ENCODE measurements around the gene LRRC2. TPM values are rescaled to one million over a fixed set of nuclear protein-coding genes. Genes with fewer than 3 reads are reported as not detected.
"Not testable (repeated sequence)": the region's sequence is repeated elsewhere in the genome, so short reads cannot be mapped to it uniquely, and the experiment has no call there.

The LRRC2 gene
- total and polyA plus RNA-seq, 7 experiments from 2014 or later, result 0.10 to 0.48 (median 0.32) TPM; not detected in 2

DNA sequence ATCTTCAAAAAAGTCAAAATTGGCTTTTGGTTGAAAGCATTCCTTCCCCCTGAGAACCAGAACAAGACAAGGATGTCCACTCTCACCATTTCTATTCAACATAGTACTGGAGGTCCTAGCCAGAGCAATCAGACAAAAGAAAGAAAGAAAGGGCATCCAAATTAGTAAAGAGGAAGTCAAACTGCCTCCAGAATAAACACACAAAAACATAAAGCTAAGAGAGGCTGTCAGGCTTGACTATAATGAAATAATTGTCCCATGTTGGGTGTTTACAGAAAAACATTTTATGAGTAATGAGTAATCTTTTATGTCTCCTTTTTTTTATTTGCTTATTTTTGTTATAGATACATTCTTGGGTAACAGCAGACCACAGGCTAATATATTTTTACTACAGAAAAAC lies 27.9 kb upstream of the LRRC2 start:
- Mint-ChIP-seq H3K4me1 (peaks cover 0 to 2% (median 0%) of the 10 kb centered on the region in 7 donors), H3K4me3 (no peak overlapping the region), H3K27ac (no peak overlapping the region), H3K36me3 (no peaks in the 10 kb centered on the region), H3K27me3 (peaks cover 0 to 20% (median 0%) of the 10 kb centered on the region in 5 donors), H3K9me3 (peaks cover 0 to 3% (median 0%) of the 10 kb centered on the region in 11 donors)
- ChIA-PET CTCF (interaction anchor here (0.7 kb wide), 1 partner anchor 736 kb away, joined by 3 read pairs; no protein-coding TSS in a partner anchor), POLR2A (no interaction called here)
- no peak overlapping the region for H3K27ac ChIP-seq (ENCODE audit: low read depth, low read length)
- no peaks in the 10 kb centered on the region for H3K27me3 ChIP-seq (ENCODE audit: control insufficient read depth in 2 of 2, insufficient read depth in 2 of 2, low read length in 2 of 2)
- intact Hi-C loops (cut with micrococcal nuclease), result no loop called here
- DNase-seq, result no peak
- no peaks in the 10 kb centered on the region for H3K36me3 ChIP-seq (ENCODE audit: control insufficient read depth in 2 of 3, insufficient read depth in 3 of 3, low read length in 3 of 3)
- no peak overlapping the region for H3K4me3 ChIP-seq (ENCODE audit: low read length)
- no peak for ATAC-seq
- H3K9me3 ChIP-seq (ENCODE audit: control insufficient read depth in 2 of 3, low read length in 3 of 3), result no peaks in the 10 kb centered on the region
- H3K4me1 ChIP-seq (ENCODE audit: control insufficient read depth in 2 of 2, insufficient read depth in 2 of 2, low read length in 2 of 2), result no peaks in the 10 kb centered on the region

- H3K4me1 ChIP-seq (ENCODE audit: control insufficient read depth in 2 of 2, insufficient read depth in 2 of 2, low read length in 2 of 2), result no peaks in the 10 kb centered on the region
- Mint-ChIP-seq H3K27me3 (peaks cover 0 to 22% (median 0%) of the 10 kb centered on the region in 5 donors), H3K4me3 (no peak overlapping the region), H3K27ac (no peak overlapping the region), H3K36me3 (no peaks in the 10 kb centered on the region), H3K9me3 (peaks cover 0 to 3% (median 0%) of the 10 kb centered on the region in 11 donors), H3K4me1 (peaks cover 0 to 2% (median 0%) of the 10 kb centered on the region in 7 donors)
- H3K9me3 ChIP-seq (ENCODE audit: control insufficient read depth in 2 of 3, low read length in 3 of 3), result no peaks in the 10 kb centered on the region
- ChIA-PET POLR2A (no interaction called here), CTCF (no interaction called here)
- H3K27me3 ChIP-seq (ENCODE audit: control insufficient read depth in 2 of 2, insufficient read depth in 2 of 2, low read length in 2 of 2), result no peaks in the 10 kb centered on the region
- DNase-seq (no peak), ATAC-seq (no peak)
- intact Hi-C loops (cut with micrococcal nuclease), result no loop called here
- H3K4me3 ChIP-seq (ENCODE audit: low read length), result no peak overlapping the region
- H3K36me3 ChIP-seq (ENCODE audit: control insufficient read depth in 2 of 3, insufficient read depth in 3 of 3, low read length in 3 of 3), result no peaks in the 10 kb centered on the region
- no peak overlapping the region for H3K27ac ChIP-seq (ENCODE audit: low read depth, low read length)
These were observed 27.3 kb upstream of the LRRC2 start for GRCh38 chr3:46593274-46593862.

GRCh38 chr3:46587268-46587667 lies 21.2 kb upstream of the LRRC2 start:
- not testable (repeated sequence) for H3K4me3 ChIP-seq (ENCODE audit: low read length)

GRCh38 chr3:46586738-46587246 lies 20.7 kb upstream of the LRRC2 start:
- Histone ChIP-seq H3K4me1 (ENCODE audit: control insufficient read depth in 2 of 2, insufficient read depth in 2 of 2, low read length in 2 of 2) (no peaks in the 10 kb centered on the region), H3K27ac (ENCODE audit: low read depth, low read length) (no peak overlapping the region), H3K27me3 (ENCODE audit: control insufficient read depth in 2 of 2, insufficient read depth in 2 of 2, low read length in 2 of 2) (no peaks in the 10 kb centered on the region), H3K4me3 (ENCODE audit: low read length) (no peak overlapping the region), H3K9me3 (ENCODE audit: control insufficient read depth in 2 of 3, low read length in 3 of 3) (no peaks in the 10 kb centered on the region), H3K36me3 (ENCODE audit: control insufficient read depth in 2 of 3, insufficient read depth in 3 of 3, low read length in 3 of 3) (no peaks in the 10 kb centered on the region)
- Mint-ChIP-seq H3K27me3 (peaks cover 0 to 37% (median 0%) of the 10 kb centered on the region in 5 donors), H3K9me3 (peaks cover 0 to 3% (median 0%) of the 10 kb centered on the region in 11 donors), H3K4me1 (peaks cover 0 to 21% (median 11%) of the 10 kb centered on the region in 7 donors), H3K36me3 (no peaks in the 10 kb centered on the region), H3K4me3 (no peak overlapping the region), H3K27ac (no peak overlapping the region)
- intact Hi-C loops (cut with micrococcal nuclease), result no loop called here
- ChIA-PET CTCF (interaction anchor here (0.9 to 1.3 kb wide), 2 partner anchors 28 to 43 kb away, joined by 4 to 7 read pairs; no protein-coding TSS in a partner anchor), POLR2A (no interaction called here)
- no peak for DNase-seq
- ATAC-seq, result no peak

More at GRCh38 chr3:46587268-46587667, 21.2 kb upstream of the LRRC2 start:
- Mint-ChIP-seq H3K4me1 (peaks cover 0 to 21% (median 11%) of the 10 kb centered on the region in 7 donors), H3K27me3 (peaks cover 0 to 35% (median 0%) of the 10 kb centered on the region in 5 donors)
- ATAC-seq; DNase-seq; POLR2A ChIA-PET; H3K4me3 Mint-ChIP-seq; H3K27ac Mint-ChIP-seq; H3K9me3 ChIP-seq (ENCODE audit: control insufficient read depth in 2 of 3, low read length in 3 of 3); H3K9me3 Mint-ChIP-seq; H3K36me3 Mint-ChIP-seq; H3K27ac ChIP-seq (ENCODE audit: low read depth, low read length); intact Hi-C loops (cut with micrococcal nuclease); H3K27me3 ChIP-seq (ENCODE audit: control insufficient read depth in 2 of 2, insufficient read depth in 2 of 2, low read length in 2 of 2); H3K4me1 ChIP-seq (ENCODE audit: control insufficient read depth in 2 of 2, insufficient read depth in 2 of 2, low read length in 2 of 2); H3K36me3 ChIP-seq (ENCODE audit: control insufficient read depth in 2 of 3, insufficient read depth in 3 of 3, low read length in 3 of 3): not testable (repeated sequence)
- CTCF ChIA-PET, result interaction anchor here (0.9 to 1.3 kb wide), 2 partner anchors 29 to 42 kb away, joined by 4 to 7 read pairs; no protein-coding TSS in a partner anchor

- peaks cover 0 to 21% (median 11%) of the 10 kb centered on the region in 7 donors for H3K4me1 Mint-ChIP-seq
- H3K4me3 ChIP-seq (ENCODE audit: low read length), result no peak overlapping the region
- H3K27ac ChIP-seq (ENCODE audit: low read depth, low read length), result no peak overlapping the region
- H3K9me3 ChIP-seq (ENCODE audit: control insufficient read depth in 2 of 3, low read length in 3 of 3), result no peaks in the 10 kb centered on the region
- ChIA-PET CTCF (interaction anchor here (0.9 to 1.3 kb wide), 2 partner anchors 27 to 44 kb away, joined by 4 to 7 read pairs; no protein-coding TSS in a partner anchor), POLR2A (no interaction called here)
- H3K4me1 ChIP-seq (ENCODE audit: control insufficient read depth in 2 of 2, insufficient read depth in 2 of 2, low read length in 2 of 2), result no peaks in the 10 kb centered on the region
- H3K27me3 Mint-ChIP-seq, result peaks cover 0 to 38% (median 0%) of the 10 kb centered on the region in 5 donors
- DNase-seq (no peak), ATAC-seq (no peak)
- no peak overlapping the region for H3K4me3 Mint-ChIP-seq
- H3K9me3 Mint-ChIP-seq, result no peaks in the 10 kb centered on the region
- H3K36me3 ChIP-seq (ENCODE audit: control insufficient read depth in 2 of 3, insufficient read depth in 3 of 3, low read length in 3 of 3), result no peaks in the 10 kb centered on the region
- no peaks in the 10 kb centered on the region for H3K27me3 ChIP-seq (ENCODE audit: control insufficient read depth in 2 of 2, insufficient read depth in 2 of 2, low read length in 2 of 2)
- H3K27ac Mint-ChIP-seq, result no peak overlapping the region
- no peaks in the 10 kb centered on the region for H3K36me3 Mint-ChIP-seq
- intact Hi-C loops (cut with micrococcal nuclease), result no loop called here
These were observed 19.9 kb upstream of the LRRC2 start for GRCh38 chr3:46585799-46586693.

- Mint-ChIP-seq H3K36me3 (no peaks in the 10 kb centered on the region), H3K9me3 (no peaks in the 10 kb centered on the region), H3K4me1 (peaks cover 0 to 21% (median 11%) of the 10 kb centered on the region in 7 donors), H3K27ac (no peak overlapping the region), H3K27me3 (peaks cover 0 to 47% (median 0%) of the 10 kb centered on the region in 5 donors), H3K4me3 (no peak overlapping the region)
- no peaks in the 10 kb centered on the region for H3K4me1 ChIP-seq (ENCODE audit: control insufficient read depth in 2 of 2, insufficient read depth in 2 of 2, low read length in 2 of 2)
- intact Hi-C loops (cut with micrococcal nuclease), result no loop called here
- H3K27ac ChIP-seq (ENCODE audit: low read depth, low read length), result no peak overlapping the region
- ATAC-seq (no peak), DNase-seq (no peak)
- POLR2A ChIA-PET, result no interaction called here
- H3K27me3 ChIP-seq (ENCODE audit: control insufficient read depth in 2 of 2, insufficient read depth in 2 of 2, low read length in 2 of 2), result no peaks in the 10 kb centered on the region
- no peaks in the 10 kb centered on the region for H3K36me3 ChIP-seq (ENCODE audit: control insufficient read depth in 2 of 3, insufficient read depth in 3 of 3, low read length in 3 of 3)
- H3K4me3 ChIP-seq (ENCODE audit: low read length), result no peak overlapping the region
- CTCF ChIA-PET, result interaction anchor here (0.7 to 1.0 kb wide), 2 partner anchors 97 to 314 kb away, joined by 3 read pairs; no protein-coding TSS in a partner anchor
- H3K9me3 ChIP-seq (ENCODE audit: control insufficient read depth in 2 of 3, low read length in 3 of 3), result no peaks in the 10 kb centered on the region
These were observed 18.7 kb upstream of the LRRC2 start for GRCh38 chr3:46584598-46585467.
